ENCODE data around the gene ALDH6A1.

The ALDH6A1 gene

GRCh38 chr14:74077401-74077800, 6.9 kb downstream of the ALDH6A1 start:
- no peak for DNase-seq (ENCODE audit: low read depth in 1 of 2, low spot score in 1 of 2)
- Histone ChIP-seq H3K27me3 (ENCODE audit: insufficient read depth, poor library complexity, severe bottlenecking) (no peaks in the 10 kb centered on the region), H3K4me3 (replicated peaks; ENCODE audit: insufficient read depth, low read length) (no peak overlapping the region), H3K27ac (replicated peaks) (peak overlapping the region; percentile 48)
- TF ChIP-seq GABPA (IDR thresholded peaks at IDR 0.05; ENCODE audit: low read depth) (no peak), SPI1 (IDR thresholded peaks at IDR 0.05; ENCODE audit: borderline replicate concordance, low read depth) (no peak), REST (IDR thresholded peaks at IDR 0.05; ENCODE audit: insufficient replicate concordance, low read depth) (no peak), POLR2AphosphoS5 (IDR thresholded peaks at IDR 0.05; ENCODE audit: low read depth) (no peak), CTCF (IDR thresholded peaks at IDR 0.05; ENCODE audit: insufficient read depth, low read length) (no peak)

- Histone ChIP-seq H3K27me3 (ENCODE audit: insufficient read depth, poor library complexity, severe bottlenecking) (no peaks in the 10 kb centered on the region), H3K4me3 (replicated peaks; ENCODE audit: insufficient read depth, low read length) (no peak overlapping the region), H3K27ac (replicated peaks) (no peak overlapping the region)
- no peak for DNase-seq (ENCODE audit: low read depth in 1 of 2, low spot score in 1 of 2)
- TF ChIP-seq SPI1 (IDR thresholded peaks at IDR 0.05; ENCODE audit: borderline replicate concordance, low read depth): no peak
- no peak for TF ChIP-seq GABPA (IDR thresholded peaks at IDR 0.05; ENCODE audit: low read depth)
- no peak for TF ChIP-seq REST (IDR thresholded peaks at IDR 0.05; ENCODE audit: insufficient replicate concordance, low read depth)
- TF ChIP-seq CTCF (IDR thresholded peaks at IDR 0.05; ENCODE audit: insufficient read depth, low read length): no peak
- no peak for TF ChIP-seq POLR2AphosphoS5 (IDR thresholded peaks at IDR 0.05; ENCODE audit: low read depth)
Observed at GRCh38 chr14:74065746-74066575, 18.3 kb downstream of the ALDH6A1 start.

- no peak for DNase-seq (ENCODE audit: low read depth in 1 of 2, low spot score in 1 of 2)
- no peak for TF ChIP-seq GABPA (IDR thresholded peaks at IDR 0.05; ENCODE audit: low read depth)
- TF ChIP-seq REST (IDR thresholded peaks at IDR 0.05; ENCODE audit: insufficient replicate concordance, low read depth): no peak
- TF ChIP-seq SPI1 (IDR thresholded peaks at IDR 0.05; ENCODE audit: borderline replicate concordance, low read depth): no peak
- no peak for TF ChIP-seq POLR2AphosphoS5 (IDR thresholded peaks at IDR 0.05; ENCODE audit: low read depth)
- no peak for TF ChIP-seq CTCF (IDR thresholded peaks at IDR 0.05; ENCODE audit: insufficient read depth, low read length)
- H3K27me3 ChIP-seq (ENCODE audit: insufficient read depth, poor library complexity, severe bottlenecking): no peaks in the 10 kb centered on the region
- H3K4me3 ChIP-seq (replicated peaks; ENCODE audit: insufficient read depth, low read length): no peak overlapping the region
- no peak overlapping the region for H3K27ac ChIP-seq (replicated peaks)
Observed at GRCh38 chr14:74064883-74065282, 19.4 kb downstream of the ALDH6A1 start.
